Measurements from ENCODE around the gene HOXD12.
A peak's percentile ranks its signal among the peaks of the same experiment; 100 is the strongest.

The HOXD12 gene

DNA sequence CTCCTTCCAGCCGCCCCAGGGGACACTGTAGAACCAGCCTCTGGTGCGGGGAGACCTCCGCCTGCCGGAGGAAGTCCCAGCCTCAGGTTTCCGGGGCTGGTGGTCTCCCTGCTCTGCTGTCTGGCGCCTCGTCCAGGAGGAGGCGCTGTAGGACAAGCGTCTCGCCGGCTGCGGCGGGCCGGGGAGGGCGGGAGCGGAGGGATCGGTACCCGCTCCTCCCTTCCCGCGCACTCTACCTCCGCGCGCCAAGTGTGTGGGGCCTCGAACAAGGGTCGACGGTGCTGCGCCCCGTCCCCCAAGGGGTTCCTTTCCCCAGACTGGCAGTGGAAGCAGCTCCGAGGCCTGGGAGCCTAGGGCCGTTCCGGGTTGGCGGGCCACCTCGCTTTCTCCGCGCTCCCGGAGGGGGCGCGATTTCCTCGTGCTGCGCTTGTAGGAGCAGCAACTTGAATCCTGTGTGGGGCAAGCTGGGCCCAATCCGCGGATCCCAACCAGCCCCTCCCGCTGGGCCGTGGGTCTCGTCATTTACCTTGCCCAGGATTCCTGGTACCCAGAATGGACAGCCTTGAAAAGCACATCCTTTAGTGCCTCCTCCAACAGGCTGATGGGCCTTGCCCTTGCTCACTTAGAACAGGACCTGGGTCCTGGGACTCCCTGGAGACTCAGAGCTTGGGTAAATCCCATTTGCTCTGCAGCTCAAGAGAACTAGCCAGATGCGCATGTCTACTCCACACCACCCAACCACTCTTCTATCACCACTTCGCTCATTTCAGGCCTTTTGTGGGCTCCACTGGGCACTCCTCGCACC, 41.1 kb downstream of the HOXD12 start:
- peak; percentile 74 for DNase-seq
- no peak overlapping the region for H3K27ac ChIP-seq (ENCODE audit: low read length)
- H3K4me3 ChIP-seq (ENCODE audit: low read length), result peak overlapping the region; percentile 74
- no peaks in the 10 kb centered on the region for H3K9me3 ChIP-seq (replicated peaks; ENCODE audit: insufficient read depth, low read length)
- TF ChIP-seq EZH2phosphoT487 (IDR thresholded peaks at IDR 0.05; ENCODE audit: low read length), result no peak
- TF ChIP-seq, protein P1, sequence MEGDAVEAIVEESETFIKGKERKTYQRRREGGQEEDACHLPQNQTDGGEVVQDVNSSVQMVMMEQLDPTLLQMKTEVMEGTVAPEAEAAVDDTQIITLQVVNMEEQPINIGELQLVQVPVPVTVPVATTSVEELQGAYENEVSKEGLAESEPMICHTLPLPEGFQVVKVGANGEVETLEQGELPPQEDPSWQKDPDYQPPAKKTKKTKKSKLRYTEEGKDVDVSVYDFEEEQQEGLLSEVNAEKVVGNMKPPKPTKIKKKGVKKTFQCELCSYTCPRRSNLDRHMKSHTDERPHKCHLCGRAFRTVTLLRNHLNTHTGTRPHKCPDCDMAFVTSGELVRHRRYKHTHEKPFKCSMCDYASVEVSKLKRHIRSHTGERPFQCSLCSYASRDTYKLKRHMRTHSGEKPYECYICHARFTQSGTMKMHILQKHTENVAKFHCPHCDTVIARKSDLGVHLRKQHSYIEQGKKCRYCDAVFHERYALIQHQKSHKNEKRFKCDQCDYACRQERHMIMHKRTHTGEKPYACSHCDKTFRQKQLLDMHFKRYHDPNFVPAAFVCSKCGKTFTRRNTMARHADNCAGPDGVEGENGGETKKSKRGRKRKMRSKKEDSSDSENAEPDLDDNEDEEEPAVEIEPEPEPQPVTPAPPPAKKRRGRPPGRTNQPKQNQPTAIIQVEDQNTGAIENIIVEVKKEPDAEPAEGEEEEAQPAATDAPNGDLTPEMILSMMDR (IDR thresholded peaks at IDR 0.05; ENCODE audit: low read length), result peak; percentile 82
- H2AFZ ChIP-seq (ENCODE audit: low read length), result peak overlapping the region; percentile 88
- H3K9me2 ChIP-seq (replicated peaks; ENCODE audit: insufficient read depth, low read length), result no peaks in the 10 kb centered on the region
- no peaks in the 10 kb centered on the region for H3K79me2 ChIP-seq (ENCODE audit: low read length)
- no peaks in the 10 kb centered on the region for H3K36me3 ChIP-seq (replicated peaks; ENCODE audit: insufficient read depth, low read length)
- no peaks in the 10 kb centered on the region for H4K20me1 ChIP-seq (ENCODE audit: insufficient read depth, low read length)
- H3K4me2 ChIP-seq (ENCODE audit: low read depth, low read length), result peak overlapping the region; percentile 57
- H3K4me1 ChIP-seq (ENCODE audit: low read length), result peaks cover 13% of the 10 kb centered on the region
- H3F3A ChIP-seq (ENCODE audit: insufficient read depth, low read length), result no peaks in the 10 kb centered on the region
- H3K9ac ChIP-seq (ENCODE audit: low read length), result peak overlapping the region; percentile 52; the same call in 1 of the 2 replicates
- H3K27me3 ChIP-seq (replicated peaks; ENCODE audit: insufficient read depth, low read length), result 0 out of 2 replicates have a peak, but pooled peaks cover 3% of the 10 kb centered on the region

DNA sequence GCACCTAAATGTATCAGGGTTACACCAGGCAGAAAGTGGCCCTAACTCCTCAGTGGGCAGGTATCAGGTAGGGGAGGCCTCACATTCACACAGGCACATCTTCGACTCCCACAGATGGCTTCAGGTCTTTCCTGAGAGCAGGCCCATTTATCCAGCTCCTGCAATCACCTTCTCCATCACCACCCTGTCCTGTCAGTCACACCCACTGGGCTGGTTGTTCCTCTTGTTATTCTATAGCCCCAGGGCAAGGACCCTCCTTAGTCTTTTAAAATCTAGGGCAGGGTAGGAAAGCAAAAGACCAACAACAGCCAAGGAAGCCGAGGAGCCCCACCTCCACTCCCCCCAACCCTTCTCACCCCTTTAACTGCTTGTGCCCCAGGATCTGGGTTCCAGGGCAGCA, 42.7 kb downstream of the HOXD12 start:
- Histone ChIP-seq H3K4me1 (ENCODE audit: low read length) (peaks cover 8% of the 10 kb centered on the region), H3F3A (ENCODE audit: insufficient read depth, low read length) (no peaks in the 10 kb centered on the region), H2AFZ (ENCODE audit: low read length) (no peak overlapping the region), H3K4me3 (ENCODE audit: low read length) (no peak overlapping the region), H3K27ac (ENCODE audit: low read length) (no peak overlapping the region), H3K4me2 (ENCODE audit: low read depth, low read length) (no peak overlapping the region), H3K36me3 (replicated peaks; ENCODE audit: insufficient read depth, low read length) (no peaks in the 10 kb centered on the region), H3K27me3 (replicated peaks; ENCODE audit: insufficient read depth, low read length) (0 out of 2 replicates have a peak, but pooled peaks cover 3% of the 10 kb centered on the region), H4K20me1 (ENCODE audit: insufficient read depth, low read length) (no peaks in the 10 kb centered on the region), H3K79me2 (ENCODE audit: low read length) (no peaks in the 10 kb centered on the region), H3K9me2 (replicated peaks; ENCODE audit: insufficient read depth, low read length) (no peaks in the 10 kb centered on the region), H3K9me3 (replicated peaks; ENCODE audit: insufficient read depth, low read length) (no peaks in the 10 kb centered on the region), H3K9ac (ENCODE audit: low read length) (no peak overlapping the region)
- TF ChIP-seq EZH2 (optimal IDR thresholded peaks at IDR 0.05; ENCODE audit: low read depth, low read length) (no peak), EZH2phosphoT487 (IDR thresholded peaks at IDR 0.05; ENCODE audit: low read length) (no peak)
- TF ChIP-seq, protein P1 (IDR thresholded peaks at IDR 0.05; ENCODE audit: low read length), result no peak
- DNase-seq, result no peak

DNA sequence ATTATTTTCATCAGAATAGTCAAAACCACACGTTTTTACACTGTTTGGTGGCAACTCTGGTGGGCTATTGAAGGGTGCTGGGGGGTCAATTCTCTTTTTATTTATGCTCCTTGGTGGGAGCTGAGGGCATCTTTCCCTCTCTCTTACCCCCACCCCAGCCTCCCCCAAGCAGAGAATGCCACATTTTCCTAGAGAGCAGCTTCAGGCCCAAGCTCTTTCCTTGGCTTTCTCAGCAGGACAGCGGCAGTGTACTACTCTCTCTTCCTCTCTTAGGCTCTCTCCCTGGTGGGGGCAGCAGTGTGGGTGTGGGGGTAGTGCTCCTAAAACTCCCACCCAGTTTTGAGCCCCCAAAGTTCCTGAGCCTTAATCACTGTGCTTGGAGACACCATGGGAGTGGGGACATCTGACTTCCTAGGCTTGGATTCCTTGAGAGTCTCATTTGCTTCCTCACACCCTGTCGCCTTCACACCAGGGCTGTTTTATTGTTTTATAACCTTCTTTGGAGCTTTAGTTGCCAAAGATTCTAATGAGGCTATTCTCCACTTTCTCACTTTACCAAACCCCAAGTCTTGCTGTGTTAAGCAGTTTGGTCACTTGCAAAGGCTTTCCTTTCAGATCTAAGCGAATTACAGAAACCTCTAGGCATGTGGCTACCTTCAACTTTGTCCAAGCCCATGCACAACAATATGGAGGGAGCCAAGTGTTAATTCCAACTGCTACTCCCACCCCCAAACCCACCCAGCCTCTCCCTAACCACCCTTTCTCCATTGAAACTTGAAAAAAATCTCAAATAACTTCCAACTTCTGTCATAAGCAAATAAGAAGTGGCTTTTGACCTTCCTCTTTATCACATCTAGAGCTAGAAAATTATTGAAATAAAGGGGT, 45.7 kb downstream of the HOXD12 start:
- H3F3A ChIP-seq (ENCODE audit: insufficient read depth, low read length), result no peaks in the 10 kb centered on the region
- no peak overlapping the region for H3K4me3 ChIP-seq (ENCODE audit: low read length)
- no peak overlapping the region for H3K4me2 ChIP-seq (ENCODE audit: low read depth, low read length)
- H3K79me2 ChIP-seq (ENCODE audit: low read length), result no peaks in the 10 kb centered on the region
- H3K9me3 ChIP-seq (replicated peaks; ENCODE audit: insufficient read depth, low read length), result no peaks in the 10 kb centered on the region
- no peaks in the 10 kb centered on the region for H3K9me2 ChIP-seq (replicated peaks; ENCODE audit: insufficient read depth, low read length)
- H3K27me3 ChIP-seq (replicated peaks; ENCODE audit: insufficient read depth, low read length), result peaks cover 11% of the 10 kb centered on the region
- H3K36me3 ChIP-seq (replicated peaks; ENCODE audit: insufficient read depth, low read length), result no peaks in the 10 kb centered on the region
- no peak overlapping the region for H2AFZ ChIP-seq (ENCODE audit: low read length)
- H3K27ac ChIP-seq (ENCODE audit: low read length), result no peak overlapping the region
- H4K20me1 ChIP-seq (ENCODE audit: insufficient read depth, low read length), result no peaks in the 10 kb centered on the region
- DNase-seq, result no peak
- H3K9ac ChIP-seq (ENCODE audit: low read length), result no peak overlapping the region
- TF ChIP-seq EZH2 (optimal IDR thresholded peaks at IDR 0.05; ENCODE audit: low read depth, low read length), result no peak
- TF ChIP-seq, protein P1 (IDR thresholded peaks at IDR 0.05; ENCODE audit: low read length), result no peak
- no peak for TF ChIP-seq EZH2phosphoT487 (IDR thresholded peaks at IDR 0.05; ENCODE audit: low read length)
- H3K4me1 ChIP-seq (ENCODE audit: low read length), result no peaks in the 10 kb centered on the region

Measured in MM.1S (cell line).